Astrocyte of the spinal cord (primary cell): ENCODE measurements around the gene SHMT2.

Source experiments
- DNase-seq: peaks from one replicate; pipeline ENCODE4 v3.0.0; 2011; ENCODE audit warnings: low read depth, low spot score
- H3K4me3 ChIP-seq: 2 replicates; pipeline ENCODE4 v1.5.1; 2011; ENCODE audit warnings: low read depth, mild to moderate bottlenecking, low read length, moderate library complexity
- in situ Hi-C: cut with HindIII; loops from 2 replicates; pipeline ENCODE4 v1.10.0; 2017; ENCODE audit warnings: low sequenced_read_pairs
- TF ChIP-seq, protein P1 (sequence below): IDR thresholded peaks from 2 replicates; pipeline ENCODE4 v1.5.1; 2012; ENCODE audit warnings: low read depth, mild to moderate bottlenecking, low read length, inconsistent platforms

SHMT2 gene

DNA sequence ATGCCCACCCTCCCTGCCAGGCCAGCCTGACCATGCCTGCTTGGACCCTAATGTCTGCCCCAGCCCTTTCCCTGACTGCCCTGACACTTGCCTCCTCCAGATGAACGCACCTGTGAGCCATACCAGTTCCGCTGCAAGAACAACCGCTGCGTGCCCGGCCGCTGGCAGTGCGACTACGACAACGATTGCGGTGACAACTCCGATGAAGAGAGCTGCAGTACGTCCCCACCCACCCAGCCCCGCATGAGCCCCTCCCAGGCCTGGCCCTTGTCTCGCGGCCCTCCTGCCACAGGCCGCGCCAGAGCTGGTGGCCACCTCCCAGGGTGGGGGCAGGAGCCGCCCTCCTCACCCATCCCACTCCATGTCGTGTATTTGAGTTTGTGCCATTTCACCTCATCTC is 27.2 kb upstream of the SHMT2 start:
- no peak overlapping the region for H3K4me3 ChIP-seq
- in situ Hi-C loops: no loop called here
- DNase-seq: no peak
- TF ChIP-seq, protein P1, sequence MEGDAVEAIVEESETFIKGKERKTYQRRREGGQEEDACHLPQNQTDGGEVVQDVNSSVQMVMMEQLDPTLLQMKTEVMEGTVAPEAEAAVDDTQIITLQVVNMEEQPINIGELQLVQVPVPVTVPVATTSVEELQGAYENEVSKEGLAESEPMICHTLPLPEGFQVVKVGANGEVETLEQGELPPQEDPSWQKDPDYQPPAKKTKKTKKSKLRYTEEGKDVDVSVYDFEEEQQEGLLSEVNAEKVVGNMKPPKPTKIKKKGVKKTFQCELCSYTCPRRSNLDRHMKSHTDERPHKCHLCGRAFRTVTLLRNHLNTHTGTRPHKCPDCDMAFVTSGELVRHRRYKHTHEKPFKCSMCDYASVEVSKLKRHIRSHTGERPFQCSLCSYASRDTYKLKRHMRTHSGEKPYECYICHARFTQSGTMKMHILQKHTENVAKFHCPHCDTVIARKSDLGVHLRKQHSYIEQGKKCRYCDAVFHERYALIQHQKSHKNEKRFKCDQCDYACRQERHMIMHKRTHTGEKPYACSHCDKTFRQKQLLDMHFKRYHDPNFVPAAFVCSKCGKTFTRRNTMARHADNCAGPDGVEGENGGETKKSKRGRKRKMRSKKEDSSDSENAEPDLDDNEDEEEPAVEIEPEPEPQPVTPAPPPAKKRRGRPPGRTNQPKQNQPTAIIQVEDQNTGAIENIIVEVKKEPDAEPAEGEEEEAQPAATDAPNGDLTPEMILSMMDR: no peak

- no peak for DNase-seq
- H3K4me3 ChIP-seq: no peak overlapping the region
- TF ChIP-seq, protein P1: no peak
- in situ Hi-C loops: no loop called here
These were observed 26.3 kb upstream of the SHMT2 start for GRCh38 chr12:57203201-57203600.

GRCh38 chr12:57203791-57204190 is 25.7 kb upstream of the SHMT2 start:
- in situ Hi-C loops: no loop called here
- no peak overlapping the region for H3K4me3 ChIP-seq
- no peak for DNase-seq
- TF ChIP-seq, protein P1: no peak

DNA sequence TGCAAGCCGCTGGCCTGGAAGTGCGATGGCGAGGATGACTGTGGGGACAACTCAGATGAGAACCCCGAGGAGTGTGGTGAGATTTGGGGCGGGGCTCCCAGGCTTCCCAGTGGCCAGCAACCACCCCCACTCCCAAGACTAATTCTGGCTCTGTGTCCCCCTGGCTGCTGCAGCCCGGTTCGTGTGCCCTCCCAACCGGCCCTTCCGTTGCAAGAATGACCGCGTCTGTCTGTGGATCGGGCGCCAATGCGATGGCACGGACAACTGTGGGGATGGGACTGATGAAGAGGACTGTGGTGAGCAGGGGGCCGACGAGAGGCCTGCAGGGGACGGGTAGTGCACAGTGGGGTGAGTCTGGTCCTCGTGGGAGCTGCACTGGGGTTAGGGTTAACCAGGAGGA is 25.1 kb upstream of the SHMT2 start:
- no peak overlapping the region for H3K4me3 ChIP-seq
- in situ Hi-C loops: no loop called here
- DNase-seq: no peak
- TF ChIP-seq, protein P1: no peak

GRCh38 chr12:57205186-57205585 is 24.3 kb upstream of the SHMT2 start:
- in situ Hi-C loops: no loop called here
- no peak for DNase-seq
- no peak overlapping the region for H3K4me3 ChIP-seq
- TF ChIP-seq, protein P1: no peak

GRCh38 chr12:57205931-57206330 is 23.6 kb upstream of the SHMT2 start:
- no peak overlapping the region for H3K4me3 ChIP-seq
- DNase-seq: no peak
- in situ Hi-C loops: no loop called here
- TF ChIP-seq, protein P1: no peak
